Activated naive CD4-positive, alpha-beta T cell treated with anti-CD3 and anti-CD28 coated beads, Interleukin-2, amount 50 U/mL, for 16 hours (primary cell): ENCODE measurements around the gene COMMD1.
"Not testable (repeated sequence)": the region's sequence is repeated elsewhere in the genome, so short reads cannot be mapped to it uniquely, and the experiment has no call there.

Source experiments
- DNase-seq: peaks from one replicate; pipeline ENCODE4 v3.0.0-alpha.2; 2020

The COMMD1 gene

GRCh38 chr2:62032096-62032495 lies 126.6 kb downstream of the COMMD1 start:
- no peak for DNase-seq

DNA sequence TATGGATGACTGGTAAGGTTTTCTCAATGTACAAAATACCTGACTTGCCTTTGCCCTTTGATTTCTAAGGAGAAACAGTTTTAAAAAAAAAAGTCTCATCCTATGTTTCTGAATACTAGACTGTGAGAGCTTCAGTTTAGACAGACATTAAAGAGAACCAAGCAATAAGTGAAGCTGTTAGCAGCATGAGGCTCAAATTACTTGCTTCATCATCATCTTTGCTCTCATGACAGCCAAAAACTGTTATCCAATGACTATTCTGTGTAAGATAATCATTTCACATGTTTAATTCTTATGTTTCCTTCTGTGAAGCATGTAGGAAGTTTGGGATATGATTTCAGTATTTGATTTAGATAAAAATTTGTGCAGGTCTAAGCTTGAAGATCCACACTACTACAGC lies 129.2 kb downstream of the COMMD1 start:
- no peak for DNase-seq

GRCh38 chr2:62036229-62036628 lies 130.8 kb downstream of the COMMD1 start:
- no peak for DNase-seq

DNA sequence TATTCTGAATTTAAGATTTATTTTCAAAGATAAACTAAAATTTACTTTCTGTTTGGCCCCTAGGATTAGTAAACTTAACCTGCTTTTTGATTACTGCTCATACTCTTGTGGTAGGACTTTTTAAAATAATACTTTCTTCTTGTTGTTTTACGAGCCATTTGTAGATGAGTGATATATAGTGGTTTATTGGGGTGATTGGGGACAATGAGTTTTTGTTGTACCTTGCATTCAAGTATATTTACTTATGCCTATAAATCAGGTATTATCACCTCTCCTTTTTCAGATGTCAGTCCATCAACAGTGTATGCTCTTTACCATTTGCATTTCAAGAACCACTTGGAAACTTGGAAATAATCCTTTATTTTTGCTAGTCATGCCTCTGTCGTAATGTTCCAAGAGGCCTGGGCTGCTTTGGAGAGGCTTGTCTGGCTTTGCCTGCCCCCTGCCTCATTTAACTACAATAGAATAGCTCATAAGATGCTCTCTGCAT lies 131.3 kb downstream of the COMMD1 start:
- DNase-seq = no peak

DNA sequence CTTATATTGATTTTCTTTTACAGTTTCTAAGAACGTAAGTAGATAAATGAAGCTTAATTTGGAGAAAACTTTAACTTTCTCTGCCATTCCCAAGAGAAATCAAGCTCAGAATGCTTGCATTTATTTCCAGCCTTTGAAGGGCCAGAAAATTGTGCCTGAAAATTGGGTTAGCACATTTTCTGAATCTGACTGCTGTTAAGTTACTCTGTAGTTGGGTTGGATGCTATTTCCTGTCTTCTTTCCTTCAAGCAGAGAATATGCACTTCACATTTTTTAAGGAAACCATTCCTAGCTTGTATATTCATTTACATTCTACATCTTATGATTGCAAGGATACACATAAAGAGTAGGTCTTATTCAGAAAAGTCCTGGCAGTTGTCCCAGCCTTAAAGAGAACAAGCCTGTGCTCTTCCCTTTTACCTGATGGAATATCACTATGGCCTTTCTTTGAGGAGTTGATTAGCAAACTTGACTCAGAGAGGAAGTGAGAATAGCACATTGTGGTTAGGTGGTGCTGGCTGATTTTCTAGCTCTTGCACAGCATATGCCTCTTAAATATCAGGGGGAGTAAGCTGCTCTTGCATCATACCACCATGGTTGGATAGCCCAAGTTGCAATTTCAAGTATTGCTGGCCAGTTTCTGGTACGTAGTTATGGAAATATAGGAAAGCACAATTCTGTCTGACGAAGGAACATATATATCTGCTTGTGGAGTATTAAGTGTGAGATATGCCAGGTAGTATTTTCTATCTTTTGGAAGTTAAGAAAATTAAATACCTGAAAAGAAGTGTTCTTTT lies 133.7 kb downstream of the COMMD1 start:
- DNase-seq = no peak

DNA sequence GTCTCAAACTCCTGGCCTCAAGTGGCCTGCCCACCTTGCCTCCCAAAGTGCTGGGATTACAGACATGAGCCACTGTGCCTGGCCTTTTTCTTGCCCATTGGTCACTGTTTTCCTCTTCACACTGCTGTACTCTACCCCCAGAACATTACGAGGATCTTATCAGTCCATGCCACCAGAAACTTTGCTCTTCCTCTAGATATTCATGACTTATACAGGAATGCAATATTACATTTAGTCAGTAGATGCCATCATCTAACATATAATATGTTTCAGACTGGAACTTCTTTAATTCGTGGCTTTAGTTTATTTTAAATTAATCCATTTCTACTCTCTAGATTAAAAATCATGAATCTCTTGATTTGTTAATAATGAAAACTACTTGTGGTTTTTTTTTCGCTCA lies 135.5 kb downstream of the COMMD1 start:
- DNase-seq = no peak

DNA sequence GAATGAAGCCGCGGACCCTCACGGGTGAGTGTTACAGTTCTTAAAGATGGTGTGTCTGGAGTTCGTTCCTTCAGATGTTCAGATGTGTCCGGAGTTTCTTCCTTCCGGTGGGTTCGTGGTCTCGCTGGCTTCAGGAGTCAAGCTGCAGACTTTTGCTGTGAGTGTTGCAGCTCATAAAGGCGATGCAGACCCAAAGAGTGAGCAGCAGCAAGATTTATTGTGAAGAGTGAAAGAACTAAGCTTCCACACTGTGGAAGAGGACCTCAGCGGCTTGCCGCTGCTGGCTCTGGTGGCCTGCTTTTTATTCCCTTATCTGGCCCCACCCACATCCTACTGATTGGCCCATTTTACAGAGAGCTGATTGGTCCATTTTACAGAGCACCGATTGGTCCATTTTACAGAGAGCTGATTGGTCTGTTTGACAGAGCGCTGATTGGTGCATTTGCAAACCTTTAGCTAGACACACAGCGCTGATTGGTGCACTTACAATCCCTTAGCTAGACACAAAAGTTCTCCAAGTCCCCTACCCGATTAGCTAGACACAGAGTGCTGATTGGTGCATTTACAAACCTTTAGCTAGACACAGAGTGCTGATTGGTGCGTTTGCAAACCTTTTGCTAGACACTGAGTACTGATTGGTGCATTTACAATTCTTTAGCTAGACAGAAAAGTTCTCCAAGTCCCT lies 136.4 kb downstream of the COMMD1 start:
- DNase-seq = not testable (repeated sequence)

GRCh38 chr2:62042400-62042799 lies 136.9 kb downstream of the COMMD1 start:
- DNase-seq = no peak

DNA sequence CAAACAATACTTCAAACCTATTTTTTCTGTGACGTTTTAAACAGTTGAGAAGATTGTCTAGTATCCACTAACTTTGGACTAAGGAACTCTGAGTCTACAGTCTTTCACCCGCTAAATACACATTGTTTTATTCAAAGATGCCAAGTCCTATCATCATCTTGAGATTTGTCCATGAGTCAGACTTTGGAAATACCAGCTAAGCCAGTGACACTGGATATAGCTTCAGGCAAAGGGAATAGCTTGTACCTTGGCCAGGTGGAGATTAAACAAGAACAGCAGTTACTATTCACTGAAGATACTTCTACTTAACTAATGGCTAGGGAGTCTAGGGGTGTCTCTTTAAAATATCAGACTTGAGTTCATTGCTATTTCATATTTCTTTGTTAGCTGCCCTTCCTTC lies 137.5 kb downstream of the COMMD1 start:
- no peak for DNase-seq

DNA sequence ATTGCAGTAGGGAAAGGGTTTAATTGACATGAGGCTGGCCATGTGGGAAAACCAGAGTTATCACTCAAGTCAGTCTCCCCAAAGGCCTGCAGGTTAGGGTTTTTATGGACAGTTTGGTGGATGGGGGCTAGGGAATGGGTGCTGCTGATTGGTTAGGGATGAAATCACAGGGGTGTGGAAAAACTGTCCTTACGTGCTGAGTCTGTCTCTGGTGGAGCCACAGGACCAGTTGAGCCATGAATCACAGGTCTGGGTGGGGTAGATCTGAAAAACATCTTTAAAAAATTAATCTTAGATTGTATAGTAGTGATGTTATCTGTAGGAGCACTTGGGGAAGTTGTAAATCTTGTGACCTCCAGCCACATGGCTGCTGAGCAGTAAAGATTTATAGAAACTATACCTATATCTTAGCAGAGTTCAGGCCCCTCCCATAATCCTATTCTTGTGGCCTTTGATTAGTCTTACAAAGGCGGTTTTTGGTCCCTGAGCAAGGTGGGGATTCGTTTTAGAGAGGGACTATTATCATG lies 139.6 kb downstream of the COMMD1 start:
- DNase-seq = no peak

- DNase-seq = no peak
Observed at GRCh38 chr2:62046141-62046540, 140.7 kb downstream of the COMMD1 start.

GRCh38 chr2:62050456-62051045 lies 145.1 kb downstream of the COMMD1 start:
- DNase-seq = no peak

GRCh38 chr2:62054029-62054791 lies 148.7 kb downstream of the COMMD1 start:
- no peak for DNase-seq

GRCh38 chr2:62054916-62055450 lies 149.5 kb downstream of the COMMD1 start:
- no peak for DNase-seq

DNA sequence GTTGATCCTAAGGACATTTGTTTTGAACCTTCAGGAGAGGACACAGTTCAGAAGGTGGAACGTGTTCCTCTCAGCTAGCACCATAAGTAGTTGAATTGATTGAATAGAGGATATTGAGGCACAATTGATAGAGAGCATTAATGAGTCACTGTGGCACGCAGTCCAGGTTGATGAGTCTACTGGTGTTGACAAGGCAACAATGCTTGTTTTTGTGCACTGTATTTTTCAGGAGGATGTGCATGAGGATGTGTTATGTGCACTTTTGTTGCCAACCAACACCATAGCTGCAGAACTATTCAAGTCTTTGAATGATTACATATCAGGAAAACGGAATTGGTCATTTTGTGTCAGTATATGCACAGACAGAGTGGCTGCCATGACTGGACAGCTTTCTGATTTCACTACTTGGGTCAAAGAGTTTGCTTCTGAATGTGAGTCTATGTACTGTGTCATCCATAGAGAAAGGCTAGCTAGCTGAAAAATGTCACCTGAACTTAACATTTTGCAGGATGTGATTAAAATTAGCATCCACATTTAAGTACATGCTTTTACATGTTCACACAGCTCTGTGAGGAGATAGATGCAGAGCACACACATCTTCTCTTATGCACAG lies 150.4 kb downstream of the COMMD1 start:
- no peak for DNase-seq

DNA sequence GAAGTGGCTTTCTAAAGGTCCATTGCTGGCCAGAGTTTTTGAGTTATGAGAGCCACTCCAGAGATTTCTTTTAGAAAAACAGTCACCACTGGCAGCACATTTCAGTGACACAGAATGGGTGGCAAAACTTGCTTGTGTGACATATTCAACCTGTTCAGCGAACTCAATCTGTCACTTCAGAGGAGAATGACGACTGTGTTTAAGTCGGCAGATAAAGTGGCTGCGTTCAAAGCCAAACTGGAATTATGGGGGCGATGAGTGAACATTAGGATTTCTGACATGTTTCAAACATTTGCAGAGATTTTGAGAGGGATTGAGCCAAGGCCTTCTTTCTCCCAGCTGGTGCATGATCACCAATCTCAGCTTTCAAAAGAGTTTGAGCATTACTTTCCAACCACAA lies 150.9 kb downstream of the COMMD1 start:
- DNase-seq = no peak

GRCh38 chr2:62065243-62065642 lies 159.8 kb downstream of the COMMD1 start:
- no peak for DNase-seq

DNA sequence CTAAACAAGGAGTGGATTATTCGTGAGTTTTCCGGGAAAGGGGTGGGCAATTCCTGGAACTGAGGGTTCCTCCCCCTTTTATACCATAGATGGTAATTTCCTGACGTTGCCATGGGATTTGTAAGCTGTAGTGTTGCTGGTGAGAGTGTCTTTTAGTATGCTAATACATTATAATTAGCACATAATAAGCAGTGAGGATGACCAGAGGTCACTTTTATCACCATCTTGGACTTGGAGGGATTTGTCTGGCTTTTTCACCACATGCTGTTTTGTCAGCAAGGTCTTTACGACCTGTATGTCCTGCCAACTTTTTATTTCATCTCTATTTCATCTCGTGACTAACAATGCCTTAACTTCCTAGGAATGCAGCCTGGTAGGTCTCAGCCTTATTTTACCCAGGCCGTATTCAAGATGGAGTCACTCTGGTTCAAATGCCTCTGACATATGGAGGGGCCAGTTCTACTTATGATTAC lies 165.7 kb downstream of the COMMD1 start:
- DNase-seq = no peak

DNA sequence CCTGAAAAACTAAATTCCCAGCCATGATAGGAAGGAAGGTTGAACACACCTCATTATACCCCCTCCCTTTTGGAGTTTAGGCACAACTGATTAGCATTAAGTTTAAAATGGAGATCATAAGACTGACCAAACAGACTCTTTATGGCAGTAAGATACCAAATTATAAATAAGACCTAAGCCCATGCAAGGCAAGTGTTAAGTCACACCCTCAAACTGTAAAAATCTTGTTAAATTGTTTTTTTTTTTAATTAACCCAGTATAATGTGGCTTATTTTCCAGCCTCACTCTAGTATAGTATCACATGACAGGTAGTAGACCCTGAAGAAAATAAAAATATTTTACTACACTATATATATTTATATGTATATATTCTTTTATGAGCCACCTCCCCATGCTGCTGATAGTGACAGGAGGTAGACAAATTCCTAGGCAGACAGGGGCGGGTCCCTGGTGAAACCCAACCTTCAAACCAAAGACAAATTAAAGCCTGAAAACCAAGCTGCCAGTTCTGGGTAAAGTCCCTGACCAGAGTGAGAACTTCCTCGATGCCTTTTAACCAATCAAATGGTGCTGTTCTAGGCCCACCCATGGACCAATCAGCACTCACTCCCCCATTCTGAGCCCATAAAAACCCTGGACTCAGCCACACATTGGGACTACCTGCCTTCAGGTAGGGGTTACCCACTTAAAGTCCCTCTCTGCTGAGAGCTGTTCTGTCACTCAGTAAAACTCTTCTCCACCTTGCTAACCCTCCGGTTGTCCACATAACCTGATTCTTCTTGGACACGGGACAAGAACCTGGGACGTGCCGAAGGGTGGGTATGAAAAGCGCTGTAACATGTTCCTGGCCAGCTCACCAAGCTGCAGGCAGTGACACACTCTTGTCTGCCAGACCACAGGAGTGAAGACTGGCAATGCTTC lies 166.5 kb downstream of the COMMD1 start:
- no peak for DNase-seq

- DNase-seq = no peak
Observed at GRCh38 chr2:62074233-62074632, 168.8 kb downstream of the COMMD1 start.
